Measurements from ENCODE around the gene SSH2. TPM values are rescaled to one million over a fixed set of nuclear protein-coding genes. Genes with fewer than 3 reads are reported as not detected.
"Not testable (repeated sequence)": the region's sequence is repeated elsewhere in the genome, so short reads cannot be mapped to it uniquely, and the experiment has no call there.

SSH2 gene
- total RNA-seq, 1 donor from 2014 or later: 16.2 TPM

DNA sequence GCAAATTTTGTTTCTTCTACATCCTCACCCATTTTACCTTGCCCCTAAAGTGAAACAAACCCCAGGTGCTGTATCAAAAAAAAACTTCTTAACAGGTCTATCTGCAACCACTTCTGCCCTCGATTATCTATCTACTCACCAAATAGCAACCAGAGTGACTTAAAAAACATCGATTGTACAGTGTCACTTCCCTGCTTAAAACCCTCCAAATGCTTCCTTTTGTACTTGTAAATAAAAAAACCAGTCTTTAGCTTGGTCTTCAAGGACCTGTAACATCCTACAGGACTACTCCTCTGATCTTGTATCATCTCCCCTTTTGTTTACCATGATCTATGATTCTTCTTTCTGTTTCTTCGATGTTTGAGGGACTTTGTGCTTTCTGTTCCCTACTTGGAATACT lies 224.6 kb downstream of the SSH2 start:
- DNase-seq: no peak

GRCh38 chr17:29699283-29699682 lies 230.7 kb downstream of the SSH2 start:
- no peak for DNase-seq

- DNase-seq: no peak
Measured at GRCh38 chr17:29698837-29699236, 231.2 kb downstream of the SSH2 start.

DNA sequence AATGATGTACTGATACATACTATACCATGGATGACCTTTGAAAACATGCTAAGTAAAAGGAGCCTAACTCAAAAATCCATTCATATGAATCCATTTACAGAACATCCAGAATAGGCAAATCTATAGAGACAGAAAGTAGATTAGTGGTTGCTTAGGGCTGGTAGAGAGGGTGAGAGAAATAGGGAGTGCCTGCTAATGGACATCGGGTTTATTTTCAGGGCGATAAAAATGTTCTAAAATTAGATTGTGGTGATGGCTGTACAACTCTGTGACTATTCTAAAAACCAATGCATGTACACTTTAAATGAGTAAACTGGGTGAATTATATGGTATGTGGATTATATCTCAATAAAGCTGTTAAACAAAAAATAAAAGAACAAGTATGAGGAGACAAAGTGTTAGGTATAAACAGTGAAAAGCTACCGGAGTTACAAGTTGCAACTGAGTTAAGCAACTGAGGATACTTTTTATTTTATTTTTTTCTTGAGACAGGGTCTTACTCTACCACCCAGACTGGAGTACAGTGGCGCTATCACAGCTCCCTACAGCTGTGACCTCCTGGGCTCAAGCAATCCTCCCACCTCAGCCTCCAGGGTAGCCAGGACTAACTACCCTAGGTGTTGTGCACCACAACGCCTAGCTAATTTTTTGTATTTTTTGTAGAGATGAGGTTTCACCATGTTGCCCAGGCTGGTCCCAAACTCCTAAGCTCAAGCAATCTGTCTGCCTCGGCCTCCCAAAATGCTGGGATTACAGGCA lies 231.8 kb downstream of the SSH2 start:
- no peak for DNase-seq

DNA sequence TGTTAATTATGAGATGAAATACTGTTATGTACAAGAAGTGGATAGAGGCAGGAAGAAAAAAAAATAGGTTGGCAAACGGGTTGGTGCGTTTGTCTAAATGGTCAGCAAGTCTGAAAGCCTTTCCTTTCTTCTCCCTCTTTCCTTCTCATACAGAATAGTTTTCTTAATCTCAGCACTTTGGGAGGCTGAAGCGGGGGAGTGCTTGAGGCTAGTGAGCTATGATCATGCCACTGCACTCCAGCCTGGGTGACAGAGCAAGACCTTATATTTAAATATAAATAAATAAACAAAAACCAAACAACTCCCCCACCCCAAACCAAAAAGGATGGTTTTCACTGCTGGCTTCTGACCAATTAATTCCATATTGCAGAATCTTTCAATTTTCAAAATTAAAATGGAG lies 232.7 kb downstream of the SSH2 start:
- DNase-seq: no peak

- DNase-seq: no peak
Measured at GRCh38 chr17:29694918-29695563, 235.0 kb downstream of the SSH2 start.

GRCh38 chr17:29693751-29694150 lies 236.3 kb downstream of the SSH2 start:
- no peak for DNase-seq

GRCh38 chr17:29687596-29687995 lies 242.4 kb downstream of the SSH2 start:
- no peak for DNase-seq

- DNase-seq: no peak
Measured at GRCh38 chr17:29686993-29687590, 242.9 kb downstream of the SSH2 start.

- no peak for DNase-seq
Measured at GRCh38 chr17:29683481-29683880, 246.5 kb downstream of the SSH2 start.

DNA sequence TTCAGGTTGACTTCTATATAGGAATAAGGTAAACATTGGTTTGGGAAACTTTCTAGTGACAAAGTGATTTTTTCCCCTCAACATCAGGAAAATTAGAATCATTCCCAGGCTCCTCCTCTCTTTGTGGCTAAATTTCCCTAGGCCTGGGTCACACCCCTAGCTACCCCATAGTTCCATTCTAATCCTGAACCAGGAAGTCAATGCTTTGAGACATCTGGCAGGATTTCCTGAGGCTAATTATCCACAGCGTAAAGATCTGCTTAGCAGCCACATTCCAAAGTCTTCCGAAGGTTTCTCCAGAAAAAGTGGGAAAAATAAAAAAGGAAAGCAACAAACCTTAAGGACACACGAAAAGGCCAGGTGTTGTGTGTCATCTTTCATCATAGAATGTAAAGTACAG lies 247.0 kb downstream of the SSH2 start:
- DNase-seq: peak; percentile 65

DNA sequence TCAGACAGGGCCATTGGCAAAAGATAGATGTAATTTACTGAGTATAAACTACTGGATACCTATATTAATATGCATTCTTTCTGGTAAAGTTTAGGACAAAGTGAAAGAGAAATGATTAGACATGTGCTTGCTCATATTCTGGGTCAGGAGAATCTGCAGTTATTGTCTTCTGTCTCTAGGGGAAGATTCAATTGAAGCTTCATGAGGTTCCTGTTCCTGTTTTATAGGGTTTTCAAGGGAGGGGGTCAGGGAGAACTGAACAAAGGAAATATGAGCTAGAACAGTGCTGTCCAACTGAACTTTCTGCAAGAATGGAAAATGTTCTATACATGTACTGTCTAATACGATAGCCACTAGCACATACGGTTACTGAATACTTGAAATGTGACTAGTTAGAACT lies 248.0 kb downstream of the SSH2 start:
- peak; percentile 8 for DNase-seq

DNA sequence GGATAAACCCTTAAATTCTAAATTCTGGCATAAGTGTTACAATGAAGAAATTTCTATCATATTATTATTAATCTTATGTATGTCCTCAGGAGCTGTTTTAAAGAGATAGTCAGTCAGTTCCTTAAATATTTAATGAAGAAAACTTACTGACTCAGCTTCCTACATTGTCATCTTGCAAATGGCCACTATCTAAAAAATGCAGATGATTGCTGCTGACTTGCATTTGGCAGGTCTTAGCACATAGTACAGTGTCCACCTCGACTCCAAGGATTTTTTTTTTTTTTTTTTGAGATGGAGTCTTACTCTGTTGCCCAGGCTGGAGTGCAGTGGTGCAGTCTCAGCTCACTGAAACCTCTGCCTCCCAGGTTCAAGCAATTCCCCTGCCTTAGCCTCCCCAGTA lies 252.2 kb downstream of the SSH2 start:
- DNase-seq: no peak

DNA sequence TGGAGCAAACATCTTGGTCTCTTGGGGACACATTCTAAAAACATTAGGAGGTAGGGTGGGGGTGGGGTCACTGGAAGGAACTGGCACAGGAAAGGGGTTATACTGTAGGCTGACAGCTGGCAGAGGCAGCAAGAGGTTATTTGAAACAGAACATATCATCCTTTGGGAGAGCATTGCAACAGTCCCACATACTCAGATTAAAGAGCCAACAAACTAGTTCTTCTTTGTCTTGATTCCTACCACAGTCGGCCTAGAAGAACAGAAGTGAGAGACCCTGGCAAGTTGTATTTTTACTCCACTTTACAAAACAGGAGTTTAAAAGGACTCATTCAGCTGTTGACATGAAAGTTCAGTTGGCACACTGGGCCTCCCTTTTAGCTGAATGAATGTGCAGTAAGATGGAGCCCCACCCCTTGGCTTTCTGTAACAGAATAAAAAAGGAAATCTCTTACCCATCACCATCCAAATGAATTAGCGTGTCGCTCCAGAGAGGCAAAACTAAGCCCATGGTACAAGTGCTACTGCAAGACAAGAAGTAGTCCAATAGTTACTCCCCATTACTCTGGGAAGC lies 252.7 kb downstream of the SSH2 start:
- DNase-seq: no peak

DNA sequence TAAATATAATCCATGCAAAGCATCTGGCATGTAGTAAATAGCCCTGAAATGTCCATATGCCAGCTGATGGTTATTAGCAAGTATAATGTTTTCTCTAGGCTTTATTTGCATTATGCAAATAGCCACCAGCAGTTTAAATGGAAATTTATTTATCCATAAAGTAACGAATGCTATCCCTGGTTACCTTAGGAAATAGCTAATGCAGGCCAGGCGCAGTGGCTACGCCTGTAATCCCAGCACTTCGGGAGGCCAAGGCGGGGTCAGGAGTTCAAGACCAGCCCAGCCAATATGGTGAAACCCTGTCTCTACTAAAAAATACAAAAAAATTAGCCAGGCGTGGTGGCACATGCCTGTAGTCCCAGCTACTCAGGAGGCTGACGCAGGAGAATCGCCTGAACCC lies 254.1 kb downstream of the SSH2 start:
- not testable (repeated sequence) for DNase-seq

- DNase-seq: no peak
Measured at GRCh38 chr17:29674281-29674680, 255.7 kb downstream of the SSH2 start.

DNA sequence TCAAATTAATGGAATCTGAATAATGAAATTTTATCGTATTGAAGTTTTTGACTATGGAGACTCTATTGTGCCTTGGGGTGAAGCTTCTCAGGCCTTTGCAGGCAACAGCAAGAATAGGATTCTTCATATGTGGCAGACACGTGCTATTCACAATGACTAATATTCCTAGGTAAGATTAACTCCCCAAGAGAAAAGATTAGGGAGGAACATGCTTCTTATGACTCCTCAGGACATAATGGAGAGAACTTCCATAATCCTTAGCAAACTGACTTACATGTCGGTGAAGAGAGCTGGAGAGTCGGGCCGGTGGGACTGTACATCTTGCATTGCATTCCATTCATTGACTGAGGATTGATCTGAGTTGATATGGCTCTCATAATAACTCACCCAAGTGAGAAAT lies 258.4 kb downstream of the SSH2 start:
- DNase-seq: no peak

GRCh38 chr17:29669266-29669665 lies 260.8 kb downstream of the SSH2 start:
- no peak for DNase-seq

DNA sequence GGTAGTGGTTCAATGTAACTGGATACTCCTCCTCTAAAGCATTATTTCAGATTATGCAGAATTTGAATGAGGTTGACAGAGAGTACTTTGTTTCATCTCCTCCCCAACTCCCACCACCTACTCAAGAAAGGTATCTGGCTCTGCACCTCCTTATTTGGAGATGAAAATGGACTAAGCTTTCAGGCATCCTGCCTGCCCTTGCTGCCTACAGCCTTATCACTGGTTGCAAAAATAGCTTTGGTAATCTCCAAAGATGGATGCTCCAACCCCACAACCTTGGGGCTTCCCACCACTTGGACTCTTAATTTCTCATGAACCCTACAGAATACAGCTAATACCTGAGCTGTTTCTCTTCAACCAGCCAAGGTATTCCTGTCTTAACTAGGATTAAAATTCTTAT lies 262.1 kb downstream of the SSH2 start:
- no peak for DNase-seq

DNA sequence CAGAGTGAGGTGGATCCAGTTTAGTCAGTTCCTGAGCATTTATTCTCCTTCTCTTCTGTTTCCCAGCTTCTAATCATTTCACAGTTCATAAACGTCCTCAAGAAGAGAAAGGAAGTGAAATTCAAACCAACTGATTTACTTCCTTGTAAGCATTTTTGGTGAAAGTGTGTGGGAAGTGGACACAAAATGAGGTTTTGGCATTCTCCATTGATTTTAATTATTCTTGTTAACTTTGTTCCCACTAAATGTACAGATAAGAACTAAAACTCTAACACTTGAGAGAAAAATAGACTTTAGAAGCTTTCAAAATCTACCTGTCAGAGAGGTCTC lies 264.6 kb downstream of the SSH2 start:
- DNase-seq: no peak

- DNase-seq: no peak
Measured at GRCh38 chr17:29664743-29665480, 265.1 kb downstream of the SSH2 start.

- no peak for DNase-seq
Measured at GRCh38 chr17:29663155-29663554, 266.9 kb downstream of the SSH2 start.

- no peak for DNase-seq
Measured at GRCh38 chr17:29661213-29661612, 268.8 kb downstream of the SSH2 start.
